ENCODE data around the gene ANGPTL8.

The ANGPTL8 gene

GRCh38 chr19:11264452-11265176 lies 25.2 kb downstream of the ANGPTL8 start:
- peaks cover 11% of the 10 kb centered on the region for H3K4me1 ChIP-seq (ENCODE audit: insufficient read depth, low read length)
- no peaks in the 10 kb centered on the region for H3K9me3 ChIP-seq (ENCODE audit: low read length)
- no peak overlapping the region for H3K4me3 ChIP-seq (ENCODE audit: low read length)
- no peaks in the 10 kb centered on the region for H3K27me3 ChIP-seq (ENCODE audit: insufficient read depth, low read length)
- H3K36me3 ChIP-seq (ENCODE audit: insufficient read depth, low read length), result no peaks in the 10 kb centered on the region
- H2AFZ ChIP-seq (ENCODE audit: low read depth, low read length), result no peak overlapping the region

DNA sequence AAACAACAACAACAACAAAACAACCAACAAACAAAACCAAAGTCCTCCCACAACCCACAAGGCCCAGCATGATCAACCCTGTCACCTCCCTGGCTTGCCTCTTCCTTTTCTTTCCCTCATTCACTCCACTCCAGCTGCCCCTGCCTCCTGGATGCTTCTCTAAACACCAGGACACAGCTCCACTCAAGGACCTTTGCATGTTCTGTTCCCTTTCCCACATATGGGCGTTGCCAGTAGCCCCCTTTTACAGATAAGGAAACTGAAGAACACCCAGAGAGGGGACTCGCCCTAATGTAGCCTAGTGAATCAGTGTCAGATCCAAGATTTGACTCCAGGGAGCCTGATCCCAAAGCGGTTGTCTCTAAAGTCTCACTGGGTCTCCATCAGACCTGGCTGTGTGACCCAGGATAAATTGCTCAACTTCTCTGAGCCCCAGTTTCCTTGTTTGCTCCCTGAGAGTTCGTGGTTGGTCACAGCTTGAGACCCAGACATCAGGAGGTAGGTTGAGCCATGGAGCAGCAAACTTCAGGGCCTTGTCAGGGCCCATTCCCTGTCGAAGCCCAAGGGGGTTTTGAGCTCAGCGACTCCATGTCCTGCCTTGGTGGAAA lies 25.9 kb downstream of the ANGPTL8 start:
- peaks cover 11% of the 10 kb centered on the region for H3K4me1 ChIP-seq (ENCODE audit: insufficient read depth, low read length)
- no peak overlapping the region for H2AFZ ChIP-seq (ENCODE audit: low read depth, low read length)
- no peaks in the 10 kb centered on the region for H3K9me3 ChIP-seq (ENCODE audit: low read length)
- H3K4me3 ChIP-seq (ENCODE audit: low read length), result no peak overlapping the region
- no peaks in the 10 kb centered on the region for H3K36me3 ChIP-seq (ENCODE audit: insufficient read depth, low read length)
- H3K27me3 ChIP-seq (ENCODE audit: insufficient read depth, low read length), result no peaks in the 10 kb centered on the region

DNA sequence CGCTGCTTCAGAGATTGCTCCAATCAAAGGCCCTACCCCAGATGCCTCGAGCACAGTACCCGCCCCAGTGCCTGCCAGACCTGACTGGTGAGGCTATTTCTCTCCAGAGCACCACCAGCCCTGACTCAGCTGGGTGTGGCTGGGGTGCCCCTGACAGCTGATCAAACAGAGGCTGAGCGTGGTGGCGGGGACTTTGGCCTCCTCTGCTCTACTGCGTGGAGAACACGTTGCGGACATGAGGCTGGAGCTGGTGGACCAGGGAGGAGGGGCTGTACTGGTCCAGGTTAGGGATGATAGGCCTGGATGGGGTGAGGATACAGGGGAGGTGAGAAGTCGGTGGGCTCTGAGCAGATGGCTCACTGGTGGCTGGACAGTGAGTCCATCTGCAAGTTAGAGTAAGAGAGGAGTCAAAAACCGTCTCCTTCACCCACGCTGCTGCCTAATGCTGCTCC lies 26.4 kb downstream of the ANGPTL8 start:
- Histone ChIP-seq H2AFZ (ENCODE audit: low read depth, low read length) (no peak overlapping the region), H3K4me3 (ENCODE audit: low read length) (no peak overlapping the region), H3K9me3 (ENCODE audit: low read length) (no peaks in the 10 kb centered on the region), H3K36me3 (ENCODE audit: insufficient read depth, low read length) (no peaks in the 10 kb centered on the region), H3K4me1 (ENCODE audit: insufficient read depth, low read length) (peaks cover 11% of the 10 kb centered on the region), H3K27me3 (ENCODE audit: insufficient read depth, low read length) (no peaks in the 10 kb centered on the region)

GRCh38 chr19:11267316-11268085 lies 28.1 kb downstream of the ANGPTL8 start:
- no peak overlapping the region for H2AFZ ChIP-seq (ENCODE audit: low read depth, low read length)
- H3K36me3 ChIP-seq (ENCODE audit: insufficient read depth, low read length), result no peaks in the 10 kb centered on the region
- no peaks in the 10 kb centered on the region for H3K27me3 ChIP-seq (ENCODE audit: insufficient read depth, low read length)
- H3K4me3 ChIP-seq (ENCODE audit: low read length), result no peak overlapping the region
- H3K4me1 ChIP-seq (ENCODE audit: insufficient read depth, low read length), result peaks cover 5% of the 10 kb centered on the region
- H3K9me3 ChIP-seq (ENCODE audit: low read length), result no peaks in the 10 kb centered on the region

GRCh38 chr19:11268783-11269267 lies 29.4 kb downstream of the ANGPTL8 start:
- Histone ChIP-seq H3K4me3 (ENCODE audit: low read length) (no peak overlapping the region), H3K9me3 (ENCODE audit: low read length) (no peaks in the 10 kb centered on the region)

GRCh38 chr19:11269408-11269807 lies 30.0 kb downstream of the ANGPTL8 start:
- Histone ChIP-seq H3K27me3 (ENCODE audit: insufficient read depth, low read length) (no peaks in the 10 kb centered on the region), H3K9me3 (ENCODE audit: low read length) (no peaks in the 10 kb centered on the region), H3K4me3 (ENCODE audit: low read length) (no peak overlapping the region), H3K4me1 (ENCODE audit: insufficient read depth, low read length) (peaks cover 5% of the 10 kb centered on the region), H3K36me3 (ENCODE audit: insufficient read depth, low read length) (no peaks in the 10 kb centered on the region), H2AFZ (ENCODE audit: low read depth, low read length) (no peak overlapping the region)

More at GRCh38 chr19:11268783-11269267, 29.4 kb downstream of the ANGPTL8 start:
- Histone ChIP-seq H2AFZ (ENCODE audit: low read depth, low read length) (no peak overlapping the region), H3K36me3 (ENCODE audit: insufficient read depth, low read length) (no peaks in the 10 kb centered on the region), H3K27me3 (ENCODE audit: insufficient read depth, low read length) (no peaks in the 10 kb centered on the region), H3K4me1 (ENCODE audit: insufficient read depth, low read length) (peaks cover 5% of the 10 kb centered on the region)

- no peak overlapping the region for H3K4me3 ChIP-seq (ENCODE audit: low read length)
- H3K4me1 ChIP-seq (ENCODE audit: insufficient read depth, low read length), result peaks cover 10% of the 10 kb centered on the region
- no peaks in the 10 kb centered on the region for H3K27me3 ChIP-seq (ENCODE audit: insufficient read depth, low read length)
- no peak overlapping the region for H2AFZ ChIP-seq (ENCODE audit: low read depth, low read length)
- no peaks in the 10 kb centered on the region for H3K36me3 ChIP-seq (ENCODE audit: insufficient read depth, low read length)
- H3K9me3 ChIP-seq (ENCODE audit: low read length), result no peaks in the 10 kb centered on the region
Observed at GRCh38 chr19:11273296-11273695, 33.9 kb downstream of the ANGPTL8 start.

GRCh38 chr19:11273989-11274388 lies 34.6 kb downstream of the ANGPTL8 start:
- no peaks in the 10 kb centered on the region for H3K9me3 ChIP-seq (ENCODE audit: low read length)
- no peaks in the 10 kb centered on the region for H3K27me3 ChIP-seq (ENCODE audit: insufficient read depth, low read length)
- H3K36me3 ChIP-seq (ENCODE audit: insufficient read depth, low read length), result no peaks in the 10 kb centered on the region
- peaks cover 12% of the 10 kb centered on the region for H3K4me1 ChIP-seq (ENCODE audit: insufficient read depth, low read length)
- no peak overlapping the region for H3K4me3 ChIP-seq (ENCODE audit: low read length)
- no peak overlapping the region for H2AFZ ChIP-seq (ENCODE audit: low read depth, low read length)

GRCh38 chr19:11274533-11275086 lies 35.2 kb downstream of the ANGPTL8 start:
- Histone ChIP-seq H3K27me3 (ENCODE audit: insufficient read depth, low read length) (no peaks in the 10 kb centered on the region), H3K4me3 (ENCODE audit: low read length) (no peak overlapping the region), H2AFZ (ENCODE audit: low read depth, low read length) (no peak overlapping the region), H3K4me1 (ENCODE audit: insufficient read depth, low read length) (peaks cover 10% of the 10 kb centered on the region), H3K36me3 (ENCODE audit: insufficient read depth, low read length) (no peaks in the 10 kb centered on the region), H3K9me3 (ENCODE audit: low read length) (no peaks in the 10 kb centered on the region)

DNA sequence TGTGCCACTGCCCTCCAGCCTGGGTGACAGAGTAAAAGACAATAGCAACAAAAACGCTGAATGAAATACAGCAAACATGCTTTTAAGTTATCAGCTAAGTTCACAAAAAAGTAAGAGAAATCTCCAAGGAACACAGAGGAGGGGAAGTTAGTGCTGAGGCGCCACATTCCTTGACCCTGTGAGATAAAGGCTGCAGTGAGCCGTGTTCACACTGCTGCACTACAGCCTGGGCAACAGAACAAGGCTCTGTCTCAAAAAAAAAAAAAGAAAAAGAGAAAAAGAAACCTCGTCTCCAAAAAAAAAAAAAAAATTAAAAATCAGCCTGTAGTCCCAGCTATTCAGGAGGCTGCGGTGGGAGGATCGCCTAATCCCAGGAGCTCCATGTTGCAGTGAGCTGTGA lies 39.3 kb downstream of the ANGPTL8 start:
- Histone ChIP-seq H3K27me3 (ENCODE audit: insufficient read depth, low read length) (no peaks in the 10 kb centered on the region), H3K9me3 (ENCODE audit: low read length) (no peaks in the 10 kb centered on the region), H3K36me3 (ENCODE audit: insufficient read depth, low read length) (no peaks in the 10 kb centered on the region), H3K4me3 (ENCODE audit: low read length) (no peak overlapping the region), H2AFZ (ENCODE audit: low read depth, low read length) (no peak overlapping the region), H3K4me1 (ENCODE audit: insufficient read depth, low read length) (peaks cover 10% of the 10 kb centered on the region)

DNA sequence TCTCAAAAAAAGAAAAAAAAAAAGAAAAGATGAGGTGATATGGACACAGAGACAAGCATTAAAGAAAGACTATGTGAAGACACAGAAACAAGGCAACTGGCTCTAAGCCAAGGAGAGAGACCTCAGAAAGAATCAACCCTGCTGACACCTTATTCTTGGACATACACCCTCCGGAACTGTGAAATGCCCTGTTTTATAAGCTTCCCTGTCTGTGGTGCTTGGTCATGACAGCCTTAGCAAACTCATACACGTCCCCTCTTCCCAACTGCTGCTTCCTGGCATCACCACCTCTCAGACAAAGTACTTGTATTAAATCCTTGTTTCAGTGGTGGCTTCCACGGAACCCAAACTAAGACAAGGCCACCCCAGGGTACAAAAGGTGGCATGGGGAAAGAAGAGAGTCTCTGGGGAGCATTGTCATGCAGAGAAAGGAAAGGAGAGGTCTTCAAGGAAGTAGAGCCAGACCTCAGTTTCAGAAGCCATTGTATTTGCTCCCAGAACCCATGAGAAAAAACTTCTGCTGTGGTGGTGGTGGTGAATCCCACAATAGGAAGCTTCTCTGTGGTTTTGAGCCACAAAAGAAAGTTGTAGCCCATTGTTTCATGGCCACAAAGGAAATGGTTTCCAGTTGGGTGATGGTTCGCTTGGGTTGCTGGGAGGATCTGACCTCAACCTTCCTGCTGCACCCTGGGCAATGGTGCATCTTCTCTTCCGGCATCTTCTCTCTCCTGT lies 40.3 kb downstream of the ANGPTL8 start:
- no peaks in the 10 kb centered on the region for H3K9me3 ChIP-seq (ENCODE audit: low read length)
- H3K27me3 ChIP-seq (ENCODE audit: insufficient read depth, low read length), result no peaks in the 10 kb centered on the region
- no peaks in the 10 kb centered on the region for H3K36me3 ChIP-seq (ENCODE audit: insufficient read depth, low read length)
- no peak overlapping the region for H3K4me3 ChIP-seq (ENCODE audit: low read length)
- peaks cover 10% of the 10 kb centered on the region for H3K4me1 ChIP-seq (ENCODE audit: insufficient read depth, low read length)
- no peak overlapping the region for H2AFZ ChIP-seq (ENCODE audit: low read depth, low read length)

DNA sequence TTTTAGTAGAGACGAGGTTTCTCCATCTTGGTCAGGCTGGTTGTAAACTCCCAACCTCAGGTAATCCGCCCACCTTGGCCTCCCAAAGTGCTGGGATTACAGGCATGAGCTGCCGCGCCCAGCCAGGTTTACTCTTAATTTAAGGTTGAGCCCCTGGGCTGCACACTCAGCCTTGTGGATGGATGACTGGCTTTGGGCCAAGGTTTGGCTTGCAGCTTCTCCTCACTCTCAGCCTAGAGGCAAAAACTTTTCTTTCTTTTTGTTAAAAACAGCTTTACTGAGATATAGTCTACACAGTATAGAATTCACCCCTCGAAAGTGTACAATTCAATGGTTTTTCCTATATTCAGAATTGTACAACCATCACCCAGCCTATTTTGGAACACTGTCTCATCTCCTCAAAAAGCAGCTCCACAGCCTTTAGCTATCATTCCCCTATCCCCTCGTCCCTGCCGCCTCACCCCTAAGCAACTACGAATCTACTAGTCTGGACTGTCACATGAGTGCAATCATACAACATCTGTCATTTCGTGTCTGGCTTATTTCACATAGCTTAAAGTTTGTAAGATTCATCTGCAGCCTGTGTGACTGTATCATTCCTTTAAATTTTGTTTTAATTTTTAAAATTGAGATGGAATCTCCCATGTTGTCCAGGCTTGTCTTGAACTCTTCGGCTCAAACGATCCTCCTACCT lies 42.1 kb downstream of the ANGPTL8 start:
- Histone ChIP-seq H3K36me3 (ENCODE audit: insufficient read depth, low read length) (no peaks in the 10 kb centered on the region), H3K4me3 (ENCODE audit: low read length) (no peak overlapping the region), H3K27me3 (ENCODE audit: insufficient read depth, low read length) (no peaks in the 10 kb centered on the region), H2AFZ (ENCODE audit: low read depth, low read length) (no peak overlapping the region), H3K9me3 (ENCODE audit: low read length) (no peaks in the 10 kb centered on the region), H3K4me1 (ENCODE audit: insufficient read depth, low read length) (peaks cover 5% of the 10 kb centered on the region)
